ENCODE measurements around the gene SH2D6.

- TF ChIP-seq, protein P1, sequence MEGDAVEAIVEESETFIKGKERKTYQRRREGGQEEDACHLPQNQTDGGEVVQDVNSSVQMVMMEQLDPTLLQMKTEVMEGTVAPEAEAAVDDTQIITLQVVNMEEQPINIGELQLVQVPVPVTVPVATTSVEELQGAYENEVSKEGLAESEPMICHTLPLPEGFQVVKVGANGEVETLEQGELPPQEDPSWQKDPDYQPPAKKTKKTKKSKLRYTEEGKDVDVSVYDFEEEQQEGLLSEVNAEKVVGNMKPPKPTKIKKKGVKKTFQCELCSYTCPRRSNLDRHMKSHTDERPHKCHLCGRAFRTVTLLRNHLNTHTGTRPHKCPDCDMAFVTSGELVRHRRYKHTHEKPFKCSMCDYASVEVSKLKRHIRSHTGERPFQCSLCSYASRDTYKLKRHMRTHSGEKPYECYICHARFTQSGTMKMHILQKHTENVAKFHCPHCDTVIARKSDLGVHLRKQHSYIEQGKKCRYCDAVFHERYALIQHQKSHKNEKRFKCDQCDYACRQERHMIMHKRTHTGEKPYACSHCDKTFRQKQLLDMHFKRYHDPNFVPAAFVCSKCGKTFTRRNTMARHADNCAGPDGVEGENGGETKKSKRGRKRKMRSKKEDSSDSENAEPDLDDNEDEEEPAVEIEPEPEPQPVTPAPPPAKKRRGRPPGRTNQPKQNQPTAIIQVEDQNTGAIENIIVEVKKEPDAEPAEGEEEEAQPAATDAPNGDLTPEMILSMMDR (IDR thresholded peaks at IDR 0.05) = no peak
- TF ChIP-seq EZH2phosphoT487 (IDR thresholded peaks at IDR 0.05) = no peak
- no peak for TF ChIP-seq EZH2 (IDR thresholded peaks at IDR 0.05)
These were observed 24.7 kb upstream of the SH2D6 start for GRCh38 chr2:85393836-85394235.

All from neural progenitor cell (in vitro differentiated cells).